ENCODE measurements around the gene CMTR1. TPM values are rescaled to one million over a fixed set of nuclear protein-coding genes. Genes with fewer than 3 reads are reported as not detected.

The CMTR1 gene
- polyA plus RNA-seq, 1 experiment = 25.1 TPM

DNA sequence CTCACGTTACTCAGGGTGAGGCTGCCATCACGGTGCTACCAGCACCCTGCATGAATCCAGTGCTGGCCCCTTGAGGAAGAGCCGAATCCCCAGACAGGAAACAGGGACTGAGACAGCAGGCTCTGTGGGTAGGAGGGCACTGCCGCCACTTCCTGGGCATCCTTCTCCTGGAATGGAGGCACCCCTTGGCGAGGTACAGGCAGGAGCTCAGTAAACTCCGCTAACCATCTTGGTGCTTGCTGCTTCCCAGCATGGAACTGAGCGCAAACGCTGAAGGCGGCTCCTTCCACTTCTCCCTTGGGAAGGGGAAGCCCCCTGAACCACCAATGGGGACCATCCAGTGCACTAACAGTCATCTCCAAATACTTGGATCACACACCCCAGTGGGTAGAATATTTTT lies 80.1 kb downstream of the CMTR1 start:
- no peaks in the 10 kb centered on the region for H3K9me3 ChIP-seq (ENCODE audit: control insufficient read depth, insufficient read depth, low read length)
- H3K27me3 ChIP-seq (ENCODE audit: control insufficient read depth, insufficient read depth, low read length) = peaks cover 45% of the 10 kb centered on the region
- DNase-seq (ENCODE audit: low read depth, low spot score) = no peak
- no peak overlapping the region for H3K27ac ChIP-seq (ENCODE audit: low read depth, low read length)
- no peak overlapping the region for H3K4me3 ChIP-seq (ENCODE audit: low read depth, low read length)
- CTCF ChIA-PET = no interaction called here
- TF ChIP-seq, protein P1, sequence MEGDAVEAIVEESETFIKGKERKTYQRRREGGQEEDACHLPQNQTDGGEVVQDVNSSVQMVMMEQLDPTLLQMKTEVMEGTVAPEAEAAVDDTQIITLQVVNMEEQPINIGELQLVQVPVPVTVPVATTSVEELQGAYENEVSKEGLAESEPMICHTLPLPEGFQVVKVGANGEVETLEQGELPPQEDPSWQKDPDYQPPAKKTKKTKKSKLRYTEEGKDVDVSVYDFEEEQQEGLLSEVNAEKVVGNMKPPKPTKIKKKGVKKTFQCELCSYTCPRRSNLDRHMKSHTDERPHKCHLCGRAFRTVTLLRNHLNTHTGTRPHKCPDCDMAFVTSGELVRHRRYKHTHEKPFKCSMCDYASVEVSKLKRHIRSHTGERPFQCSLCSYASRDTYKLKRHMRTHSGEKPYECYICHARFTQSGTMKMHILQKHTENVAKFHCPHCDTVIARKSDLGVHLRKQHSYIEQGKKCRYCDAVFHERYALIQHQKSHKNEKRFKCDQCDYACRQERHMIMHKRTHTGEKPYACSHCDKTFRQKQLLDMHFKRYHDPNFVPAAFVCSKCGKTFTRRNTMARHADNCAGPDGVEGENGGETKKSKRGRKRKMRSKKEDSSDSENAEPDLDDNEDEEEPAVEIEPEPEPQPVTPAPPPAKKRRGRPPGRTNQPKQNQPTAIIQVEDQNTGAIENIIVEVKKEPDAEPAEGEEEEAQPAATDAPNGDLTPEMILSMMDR (IDR thresholded peaks at IDR 0.05; ENCODE audit: low read depth, low read length) = no peak
- POLR2A ChIA-PET = no interaction called here

DNA sequence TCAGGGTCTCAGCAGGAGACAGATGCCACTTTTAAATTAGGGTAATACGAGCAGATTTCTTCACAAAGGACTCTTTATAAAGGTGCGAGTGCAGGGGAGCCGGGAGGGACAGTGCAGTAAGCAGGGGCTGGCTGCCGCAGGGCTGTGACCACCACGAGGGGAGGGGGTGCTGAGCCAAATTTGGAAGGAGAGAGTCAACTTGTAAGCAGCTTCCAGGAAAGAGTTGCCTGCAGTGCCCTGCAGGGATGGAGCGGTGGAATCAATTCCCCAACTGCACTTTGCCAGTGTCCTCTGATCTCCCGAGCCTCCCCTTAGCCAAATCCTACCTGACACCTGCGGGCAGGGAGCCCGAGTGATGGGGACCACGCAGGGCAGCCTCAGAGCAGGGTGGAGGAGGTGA lies 80.6 kb downstream of the CMTR1 start:
- TF ChIP-seq, protein P1 (IDR thresholded peaks at IDR 0.05; ENCODE audit: low read depth, low read length) = no peak
- no peak for DNase-seq (ENCODE audit: low read depth, low spot score)
- CTCF ChIA-PET = no interaction called here
- POLR2A ChIA-PET = no interaction called here
- H3K9me3 ChIP-seq (ENCODE audit: control insufficient read depth, insufficient read depth, low read length) = no peaks in the 10 kb centered on the region
- H3K27ac ChIP-seq (ENCODE audit: low read depth, low read length) = no peak overlapping the region
- H3K4me3 ChIP-seq (ENCODE audit: low read depth, low read length) = no peak overlapping the region
- H3K27me3 ChIP-seq (ENCODE audit: control insufficient read depth, insufficient read depth, low read length) = peaks cover 45% of the 10 kb centered on the region

DNA sequence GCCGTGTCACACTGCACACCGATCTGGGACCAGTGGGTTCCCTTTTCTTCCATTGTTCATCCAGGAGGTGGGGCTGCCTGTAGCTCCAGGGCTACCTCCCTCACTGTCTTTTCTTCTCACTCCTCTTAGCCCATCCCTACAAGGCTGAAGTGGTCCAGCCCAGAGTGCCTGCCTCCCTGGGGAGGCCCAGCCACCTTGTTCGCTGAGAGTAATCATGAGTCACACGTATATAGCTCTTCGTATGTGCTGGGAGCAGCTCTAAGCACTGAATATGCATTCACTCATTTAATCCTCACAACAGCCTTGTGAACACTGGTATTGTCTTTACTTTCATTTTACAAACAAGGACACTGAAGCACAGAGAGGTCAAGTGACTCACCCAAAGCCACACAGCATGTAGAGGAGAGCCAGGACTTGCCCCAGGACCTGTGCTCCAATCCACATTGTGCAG lies 81.3 kb downstream of the CMTR1 start:
- CTCF ChIA-PET = no interaction called here
- TF ChIP-seq, protein P1 (IDR thresholded peaks at IDR 0.05; ENCODE audit: low read depth, low read length) = no peak
- Histone ChIP-seq H3K9me3 (ENCODE audit: control insufficient read depth, insufficient read depth, low read length) (no peaks in the 10 kb centered on the region), H3K4me3 (ENCODE audit: low read depth, low read length) (no peak overlapping the region), H3K27me3 (ENCODE audit: control insufficient read depth, insufficient read depth, low read length) (peaks cover 47% of the 10 kb centered on the region), H3K27ac (ENCODE audit: low read depth, low read length) (no peak overlapping the region)
- POLR2A ChIA-PET = no interaction called here
- no peak for DNase-seq (ENCODE audit: low read depth, low spot score)

DNA sequence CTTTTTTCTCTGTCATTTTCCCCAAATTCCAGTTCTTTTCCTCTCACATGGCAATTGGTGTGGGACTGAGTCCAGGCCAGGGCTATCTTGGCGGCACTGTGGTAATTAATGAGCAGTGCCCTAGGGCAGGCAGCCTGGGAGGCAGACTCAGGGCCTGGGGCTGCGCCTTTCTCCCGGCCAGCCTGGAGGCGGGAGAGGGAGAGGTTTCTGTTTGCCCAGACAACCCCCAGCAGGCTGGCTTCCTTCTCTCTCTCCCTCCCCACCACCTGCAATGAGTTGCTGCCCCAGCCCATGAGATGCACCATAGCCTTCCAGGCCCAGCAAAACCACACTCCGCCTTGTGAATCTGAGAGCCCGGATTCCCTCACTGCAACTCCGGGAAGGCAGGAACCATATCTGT lies 81.8 kb downstream of the CMTR1 start:
- Histone ChIP-seq H3K27me3 (ENCODE audit: control insufficient read depth, insufficient read depth, low read length) (peaks cover 49% of the 10 kb centered on the region), H3K4me3 (ENCODE audit: low read depth, low read length) (no peak overlapping the region), H3K9me3 (ENCODE audit: control insufficient read depth, insufficient read depth, low read length) (no peaks in the 10 kb centered on the region), H3K27ac (ENCODE audit: low read depth, low read length) (no peak overlapping the region)
- DNase-seq (ENCODE audit: low read depth, low spot score) = no peak
- TF ChIP-seq, protein P1 (IDR thresholded peaks at IDR 0.05; ENCODE audit: low read depth, low read length) = no peak
- ChIA-PET POLR2A (no interaction called here), CTCF (no interaction called here)

DNA sequence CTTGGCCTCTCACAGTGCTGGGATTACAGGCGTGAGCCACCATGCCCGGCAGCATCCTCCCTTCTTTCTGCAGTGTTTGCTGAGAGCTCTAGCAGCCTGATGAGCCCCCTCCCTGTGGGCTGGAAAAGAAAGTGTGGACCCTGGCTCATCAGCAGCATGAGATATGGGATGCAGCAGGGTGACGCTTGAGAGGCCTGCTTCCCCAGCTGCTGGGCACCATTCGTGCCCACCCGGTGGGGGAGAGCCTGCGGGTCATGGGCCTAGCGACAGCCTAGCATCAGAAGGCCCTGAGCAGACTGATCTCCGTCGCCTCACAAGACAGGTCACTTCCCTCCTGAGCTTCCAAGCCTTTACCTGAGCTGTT lies 82.7 kb downstream of the CMTR1 start:
- TF ChIP-seq, protein P1 (IDR thresholded peaks at IDR 0.05; ENCODE audit: low read depth, low read length) = no peak
- CTCF ChIA-PET = interaction anchor here (0.8 kb wide), 1 partner anchor 53 kb away, joined by 3 read pairs; no protein-coding TSS in a partner anchor
- no peak overlapping the region for H3K27ac ChIP-seq (ENCODE audit: low read depth, low read length)
- no peaks in the 10 kb centered on the region for H3K9me3 ChIP-seq (ENCODE audit: control insufficient read depth, insufficient read depth, low read length)
- POLR2A ChIA-PET = no interaction called here
- H3K27me3 ChIP-seq (ENCODE audit: control insufficient read depth, insufficient read depth, low read length) = peaks cover 48% of the 10 kb centered on the region
- no peak for DNase-seq (ENCODE audit: low read depth, low spot score)
- H3K4me3 ChIP-seq (ENCODE audit: low read depth, low read length) = no peak overlapping the region

All from AG04450 (cell line).